ENCODE results near the gene DYNLT5. TPM values are rescaled to one million over a fixed set of nuclear protein-coding genes. Genes with fewer than 3 reads are reported as not detected.
"Not testable (repeated sequence)": the region's sequence is repeated elsewhere in the genome, so short reads cannot be mapped to it uniquely, and the experiment has no call there.

Gene DYNLT5
- total and polyA plus RNA-seq, 5 donors from 2014 or later: not detected

DNA sequence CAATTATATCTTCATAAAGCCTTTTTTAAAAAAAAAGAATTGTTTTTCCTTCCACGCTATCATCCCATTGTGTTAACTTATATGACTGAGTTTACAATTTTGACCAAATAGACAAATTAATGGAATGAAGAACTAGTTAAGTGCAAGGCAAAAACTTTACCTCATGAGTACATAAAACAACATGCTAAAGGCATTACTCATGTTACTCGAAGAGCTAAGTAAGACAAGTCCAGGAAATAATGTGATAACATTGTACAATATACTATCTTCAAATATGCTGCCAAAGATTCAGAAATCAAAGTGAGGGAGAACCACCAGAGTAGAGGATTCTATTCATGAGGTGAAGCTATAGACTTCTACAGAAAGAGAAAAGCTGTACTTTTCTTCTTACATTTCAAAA lies 24.2 kb upstream of the DYNLT5 start:
- H3K9me3 ChIP-seq (ENCODE audit: control insufficient read depth in 2 of 2, low read length in 2 of 2): no peaks in the 10 kb centered on the region
- H3K27ac Mint-ChIP-seq: peak overlapping the region in 1 of 3 donors; percentile 16
- H3K27me3 ChIP-seq (ENCODE audit: control insufficient read depth, insufficient read depth, low read length): peaks cover 10% of the 10 kb centered on the region
- H3K4me1 ChIP-seq (ENCODE audit: control insufficient read depth, insufficient read depth, low read length, poor library complexity, severe bottlenecking): no peaks in the 10 kb centered on the region
- no peaks in the 10 kb centered on the region for H3K36me3 Mint-ChIP-seq
- DNase-seq (no peak), ATAC-seq (ENCODE audit: low read depth in 2 of 2) (no peak)
- H3K27me3 Mint-ChIP-seq: peaks cover 38% of the 10 kb centered on the region
- H3K27ac ChIP-seq (ENCODE audit: insufficient read depth, low read length, poor library complexity, severe bottlenecking): no peak overlapping the region
- H3K4me1 Mint-ChIP-seq: peaks cover 0 to 12% (median 9%) of the 10 kb centered on the region in 4 donors
- H3K9me3 Mint-ChIP-seq: peaks cover 0 to 1% (median 0%) of the 10 kb centered on the region in 7 donors
- H3K36me3 ChIP-seq (ENCODE audit: control insufficient read depth, insufficient read depth, low read length): no peaks in the 10 kb centered on the region
- no peak overlapping the region for H3K4me3 ChIP-seq (ENCODE audit: low read depth, low read length)
- no peak overlapping the region for H3K4me3 Mint-ChIP-seq

DNA sequence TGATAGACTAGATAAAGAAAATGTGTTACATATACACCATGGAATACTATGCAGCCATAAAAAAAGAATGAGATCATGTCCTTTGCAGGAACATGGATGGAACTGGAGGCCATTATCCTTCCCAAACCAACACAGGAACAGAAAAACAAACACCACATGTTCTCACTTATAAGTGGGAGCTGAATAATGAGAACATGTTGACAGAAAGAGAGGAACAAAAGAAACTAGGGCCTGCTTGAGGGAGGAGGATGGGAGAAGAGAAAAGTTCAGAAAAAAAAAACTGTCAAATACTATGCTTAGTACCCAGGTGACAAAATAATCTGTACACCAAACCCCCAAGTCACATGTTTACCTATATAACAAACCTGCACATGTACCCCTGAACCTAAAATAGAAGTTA lies 23.5 kb upstream of the DYNLT5 start:
- not testable (repeated sequence) for H3K4me3 Mint-ChIP-seq; ATAC-seq (ENCODE audit: low read depth in 2 of 2); DNase-seq; H3K9me3 Mint-ChIP-seq; H3K27ac ChIP-seq (ENCODE audit: insufficient read depth, low read length, poor library complexity, severe bottlenecking); H3K36me3 Mint-ChIP-seq; H3K36me3 ChIP-seq (ENCODE audit: control insufficient read depth, insufficient read depth, low read length); H3K4me3 ChIP-seq (ENCODE audit: low read depth, low read length); H3K4me1 ChIP-seq (ENCODE audit: control insufficient read depth, insufficient read depth, low read length, poor library complexity, severe bottlenecking); H3K27me3 ChIP-seq (ENCODE audit: control insufficient read depth, insufficient read depth, low read length); H3K9me3 ChIP-seq (ENCODE audit: control insufficient read depth in 2 of 2, low read length in 2 of 2)
- peaks cover 0 to 16% (median 10%) of the 10 kb centered on the region in 4 donors for H3K4me1 Mint-ChIP-seq
- peaks cover 37% of the 10 kb centered on the region for H3K27me3 Mint-ChIP-seq
- H3K27ac Mint-ChIP-seq: peak overlapping the region in 2 of 3 donors; percentile 42 to 72

DNA sequence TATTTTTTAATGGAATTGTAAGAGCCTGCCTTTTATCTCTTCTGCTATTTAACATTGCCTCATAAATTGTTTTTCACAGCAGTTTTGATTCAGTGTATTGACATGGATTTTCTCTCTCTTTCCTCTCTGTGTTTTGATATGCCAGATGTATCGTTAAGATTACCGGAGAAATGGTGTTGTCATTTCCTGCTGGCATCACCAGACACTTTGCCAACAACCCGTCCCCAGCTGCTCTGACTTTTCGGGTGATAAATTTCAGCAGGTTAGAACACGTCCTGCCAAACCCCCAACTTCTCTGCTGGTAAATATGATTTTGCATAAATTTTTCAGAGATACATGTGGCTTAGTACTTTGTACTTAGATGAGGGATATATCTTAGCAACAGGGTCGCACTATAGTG lies 23.1 kb upstream of the DYNLT5 start:
- Histone ChIP-seq H3K36me3 (ENCODE audit: control insufficient read depth, insufficient read depth, low read length) (no peaks in the 10 kb centered on the region), H3K4me3 (ENCODE audit: low read depth, low read length) (no peak overlapping the region), H3K27ac (ENCODE audit: insufficient read depth, low read length, poor library complexity, severe bottlenecking) (no peak overlapping the region), H3K4me1 (ENCODE audit: control insufficient read depth, insufficient read depth, low read length, poor library complexity, severe bottlenecking) (no peaks in the 10 kb centered on the region), H3K9me3 (ENCODE audit: control insufficient read depth in 2 of 2, low read length in 2 of 2) (no peaks in the 10 kb centered on the region), H3K27me3 (ENCODE audit: control insufficient read depth, insufficient read depth, low read length) (peaks cover 10% of the 10 kb centered on the region)
- Mint-ChIP-seq H3K9me3 (peaks cover 0 to 1% (median 0%) of the 10 kb centered on the region in 7 donors), H3K36me3 (no peaks in the 10 kb centered on the region), H3K27me3 (peaks cover 37% of the 10 kb centered on the region), H3K4me1 (peaks cover 0 to 17% (median 10%) of the 10 kb centered on the region in 4 donors), H3K4me3 (peak overlapping the region in 1 of 4 donors; percentile 0), H3K27ac (peak overlapping the region in 2 of 3 donors; percentile 42 to 72)
- DNase-seq (peak in 2 of 3 donors; percentile 32 to 71), ATAC-seq (ENCODE audit: low read depth in 2 of 2) (peak; percentile 62 to 70)

DNA sequence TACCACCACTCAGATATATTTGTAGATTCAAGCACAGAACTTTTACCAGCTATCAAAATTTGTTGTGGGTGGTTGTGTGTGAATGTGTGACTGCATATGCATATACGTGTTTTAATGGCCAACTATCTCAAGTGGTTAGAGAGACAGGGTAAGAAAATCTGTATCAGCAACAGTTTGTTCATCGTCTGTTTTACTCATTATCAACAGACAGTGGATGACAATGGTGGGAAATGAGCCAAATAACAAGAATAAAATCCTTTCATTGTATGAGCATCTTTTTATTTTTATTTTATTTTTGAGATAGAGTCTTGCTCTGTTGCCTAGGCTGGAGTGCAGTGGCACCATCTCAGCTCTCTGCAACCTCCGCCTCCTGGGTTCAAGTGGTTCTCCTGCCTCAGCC lies 22.7 kb upstream of the DYNLT5 start:
- ATAC-seq (ENCODE audit: low read depth in 2 of 2): no peak
- Mint-ChIP-seq H3K27me3 (peaks cover 37% of the 10 kb centered on the region), H3K27ac (peak overlapping the region in 1 of 3 donors; percentile 42)

DNA sequence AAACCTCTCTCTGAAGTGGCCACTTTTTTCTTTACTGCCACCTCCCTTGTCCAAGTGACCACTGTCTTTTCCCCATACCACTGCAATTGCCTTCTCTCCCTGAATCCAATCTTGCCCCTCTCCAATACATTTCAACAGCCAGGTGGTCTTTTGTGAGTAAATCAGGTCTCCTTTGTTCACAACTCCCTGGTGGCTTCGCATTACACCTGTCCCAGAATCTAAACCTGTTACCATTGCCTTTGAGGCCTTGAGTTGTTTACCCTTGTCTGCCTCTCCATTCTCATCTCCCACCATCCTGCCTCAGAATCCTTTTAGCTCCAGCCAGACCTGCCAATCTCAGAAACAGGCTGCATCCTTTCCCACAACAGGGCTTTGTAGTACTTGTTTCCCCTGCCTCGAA lies 21.8 kb upstream of the DYNLT5 start:
- Mint-ChIP-seq H3K4me1 (peaks cover 0 to 17% (median 10%) of the 10 kb centered on the region in 4 donors), H3K4me3 (no peak overlapping the region), H3K27ac (no peak overlapping the region), H3K9me3 (peaks cover 0 to 1% (median 0%) of the 10 kb centered on the region in 7 donors), H3K27me3 (peaks cover 29% of the 10 kb centered on the region), H3K36me3 (no peaks in the 10 kb centered on the region)
- no peaks in the 10 kb centered on the region for H3K36me3 ChIP-seq (ENCODE audit: control insufficient read depth, insufficient read depth, low read length)
- ATAC-seq (ENCODE audit: low read depth in 2 of 2) (no peak), DNase-seq (no peak)
- no peak overlapping the region for H3K4me3 ChIP-seq (ENCODE audit: low read depth, low read length)
- H3K4me1 ChIP-seq (ENCODE audit: control insufficient read depth, insufficient read depth, low read length, poor library complexity, severe bottlenecking): no peaks in the 10 kb centered on the region
- no peaks in the 10 kb centered on the region for H3K9me3 ChIP-seq (ENCODE audit: control insufficient read depth in 2 of 2, low read length in 2 of 2)
- no peak overlapping the region for H3K27ac ChIP-seq (ENCODE audit: insufficient read depth, low read length, poor library complexity, severe bottlenecking)
- H3K27me3 ChIP-seq (ENCODE audit: control insufficient read depth, insufficient read depth, low read length): peaks cover 7% of the 10 kb centered on the region

More for the DNA sequence above, 22.7 kb upstream of the DYNLT5 start:
- Histone ChIP-seq H3K4me3 (ENCODE audit: low read depth, low read length) (no peak overlapping the region), H3K27ac (ENCODE audit: insufficient read depth, low read length, poor library complexity, severe bottlenecking) (no peak overlapping the region), H3K4me1 (ENCODE audit: control insufficient read depth, insufficient read depth, low read length, poor library complexity, severe bottlenecking) (no peaks in the 10 kb centered on the region), H3K27me3 (ENCODE audit: control insufficient read depth, insufficient read depth, low read length) (peaks cover 10% of the 10 kb centered on the region), H3K9me3 (ENCODE audit: control insufficient read depth in 2 of 2, low read length in 2 of 2) (no peaks in the 10 kb centered on the region), H3K36me3 (ENCODE audit: control insufficient read depth, insufficient read depth, low read length) (no peaks in the 10 kb centered on the region)
- Mint-ChIP-seq H3K4me3 (no peak overlapping the region), H3K4me1 (peaks cover 0 to 17% (median 10%) of the 10 kb centered on the region in 4 donors), H3K9me3 (peaks cover 0 to 1% (median 0%) of the 10 kb centered on the region in 7 donors), H3K36me3 (no peaks in the 10 kb centered on the region)
- DNase-seq: no peak

DNA sequence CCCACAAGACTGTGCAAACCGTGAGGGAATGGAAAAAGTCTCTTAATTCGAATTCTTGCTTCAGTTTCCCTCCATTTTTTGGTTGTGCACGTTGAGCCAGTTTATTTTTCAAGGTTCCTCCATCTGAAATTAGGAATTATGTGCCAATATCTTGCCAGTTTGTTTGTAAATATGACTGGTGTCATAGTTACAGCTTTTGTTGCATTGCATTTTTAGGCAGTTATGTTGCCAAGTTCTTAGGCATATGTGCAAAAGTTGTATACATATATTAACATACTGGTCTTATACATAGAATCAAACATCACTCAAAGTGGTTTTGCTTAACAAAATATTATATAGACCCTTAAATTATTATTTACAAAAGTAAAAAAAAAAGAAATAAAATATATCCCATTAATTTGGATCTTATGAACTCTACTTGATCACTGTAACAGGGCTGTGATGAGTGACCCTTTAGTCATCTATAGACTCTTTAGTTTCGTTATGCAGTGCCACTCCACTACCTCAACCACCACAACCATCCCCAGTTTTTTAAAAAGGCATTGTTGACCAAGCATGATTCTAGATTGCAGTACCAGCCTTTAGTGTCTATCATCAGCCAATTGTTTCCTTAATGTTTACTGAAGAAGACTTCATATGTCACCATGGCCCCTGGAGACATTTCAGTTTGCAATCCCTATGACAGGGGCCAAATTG lies 20.9 kb upstream of the DYNLT5 start:
- Mint-ChIP-seq H3K9me3 (peaks cover 0 to 1% (median 0%) of the 10 kb centered on the region in 7 donors), H3K27ac (no peak overlapping the region), H3K4me1 (peaks cover 0 to 17% (median 9%) of the 10 kb centered on the region in 4 donors), H3K36me3 (no peaks in the 10 kb centered on the region), H3K4me3 (no peak overlapping the region), H3K27me3 (peaks cover 21% of the 10 kb centered on the region)
- Histone ChIP-seq H3K4me3 (ENCODE audit: low read depth, low read length) (no peak overlapping the region), H3K36me3 (ENCODE audit: control insufficient read depth, insufficient read depth, low read length) (no peaks in the 10 kb centered on the region), H3K9me3 (ENCODE audit: control insufficient read depth in 2 of 2, low read length in 2 of 2) (no peaks in the 10 kb centered on the region), H3K4me1 (ENCODE audit: control insufficient read depth, insufficient read depth, low read length, poor library complexity, severe bottlenecking) (no peaks in the 10 kb centered on the region), H3K27ac (ENCODE audit: insufficient read depth, low read length, poor library complexity, severe bottlenecking) (no peak overlapping the region), H3K27me3 (ENCODE audit: control insufficient read depth, insufficient read depth, low read length) (peaks cover 7% of the 10 kb centered on the region)
- DNase-seq (no peak), ATAC-seq (ENCODE audit: low read depth in 2 of 2) (no peak)

DNA sequence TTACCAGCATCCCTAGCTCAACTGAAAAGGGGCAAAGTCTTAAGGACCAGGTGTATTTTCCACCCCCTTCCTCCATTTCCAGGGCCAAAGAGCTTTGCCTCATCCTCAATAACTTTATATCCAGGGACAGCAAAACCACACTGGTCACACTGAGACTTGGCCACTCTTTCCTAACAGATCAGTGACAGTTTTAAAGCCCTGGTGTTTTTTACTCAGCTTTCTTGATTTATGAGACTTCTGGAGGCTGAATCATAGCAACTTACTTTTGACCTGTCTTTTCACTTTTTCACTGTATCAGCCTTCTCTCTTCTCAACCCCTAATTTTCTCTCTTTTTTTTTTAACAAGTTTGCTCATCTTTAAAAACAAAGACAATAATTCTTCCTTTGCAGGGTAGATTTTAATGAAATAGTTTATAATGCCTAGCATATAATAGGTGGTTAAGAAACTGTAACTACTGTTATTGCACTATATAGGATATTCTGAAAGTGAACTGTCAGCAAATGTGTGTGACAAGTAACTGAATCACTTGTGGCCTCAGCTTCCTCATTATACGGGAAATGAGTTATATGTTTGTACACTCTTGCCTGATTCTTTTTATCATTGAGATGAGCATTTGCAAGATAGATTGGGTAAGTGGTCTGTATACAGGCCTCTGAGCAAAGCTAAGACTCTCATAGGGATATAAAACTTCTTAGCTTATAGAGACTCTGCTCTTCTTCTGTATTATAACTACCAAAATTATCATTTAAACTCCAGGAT lies 19.7 kb upstream of the DYNLT5 start:
- DNase-seq (peak in 1 of 3 donors; percentile 20), ATAC-seq (ENCODE audit: low read depth in 2 of 2) (no peak)
- H3K36me3 ChIP-seq (ENCODE audit: control insufficient read depth, insufficient read depth, low read length): no peaks in the 10 kb centered on the region
- H3K27me3 ChIP-seq (ENCODE audit: control insufficient read depth, insufficient read depth, low read length): peaks cover 2% of the 10 kb centered on the region
- no peak overlapping the region for H3K4me3 ChIP-seq (ENCODE audit: low read depth, low read length)
- H3K27ac ChIP-seq (ENCODE audit: insufficient read depth, low read length, poor library complexity, severe bottlenecking): no peak overlapping the region
- Mint-ChIP-seq H3K4me1 (peaks cover 0 to 17% (median 9%) of the 10 kb centered on the region in 4 donors), H3K4me3 (no peak overlapping the region), H3K27me3 (peaks cover 12% of the 10 kb centered on the region), H3K36me3 (no peaks in the 10 kb centered on the region), H3K9me3 (peaks cover 0 to 1% (median 0%) of the 10 kb centered on the region in 7 donors), H3K27ac (no peak overlapping the region)
- no peaks in the 10 kb centered on the region for H3K4me1 ChIP-seq (ENCODE audit: control insufficient read depth, insufficient read depth, low read length, poor library complexity, severe bottlenecking)
- no peaks in the 10 kb centered on the region for H3K9me3 ChIP-seq (ENCODE audit: control insufficient read depth in 2 of 2, low read length in 2 of 2)
